ENCODE results near the gene DDI1. TPM values are rescaled to one million over a fixed set of nuclear protein-coding genes. Genes with fewer than 3 reads are reported as not detected.

Gene DDI1
- total and polyA plus RNA-seq, 11 donors, result not detected

GRCh38 chr11:104005234-104005855 lies 31.1 kb upstream of the DDI1 start:
- no peak overlapping the region for H3K27ac ChIP-seq

GRCh38 chr11:104009744-104010143 lies 26.7 kb upstream of the DDI1 start:
- 41 to 49% (median 44%) methylated on average over 3 of the region's 3 CpGs for WGBS, 4 donors
- DNase-seq (no peak), ATAC-seq (no peak)
- Histone ChIP-seq H3K36me3 (no peaks in the 10 kb centered on the region), H3K27ac (no peak overlapping the region), H3K4me3 (no peak overlapping the region), H3K9me3 (no peaks in the 10 kb centered on the region), H3K27me3 (no peaks in the 10 kb centered on the region), H3K4me1 (peaks cover 0 to 12% (median 0%) of the 10 kb centered on the region in 12 donors)
- intact Hi-C loops (cut with DNase I), result no loop called here
- TF ChIP-seq POLR2A (IDR thresholded peaks at IDR 0.05) (no peak), CTCF (IDR thresholded peaks at IDR 0.05) (no peak)

More at GRCh38 chr11:104005234-104005855, 31.1 kb upstream of the DDI1 start:
- TF ChIP-seq POLR2A (IDR thresholded peaks at IDR 0.05) (no peak), CTCF (IDR thresholded peaks at IDR 0.05) (no peak)
- peaks cover 0 to 8% (median 0%) of the 10 kb centered on the region in 12 donors for H3K4me1 ChIP-seq
- H3K36me3 ChIP-seq, result no peaks in the 10 kb centered on the region
- H3K4me3 ChIP-seq, result no peak overlapping the region
- no peaks in the 10 kb centered on the region for H3K9me3 ChIP-seq
- WGBS, 4 donors, result 49 to 57% (median 54%) methylated on average over 2 of the region's 2 CpGs
- ATAC-seq (no peak), DNase-seq (no peak)
- intact Hi-C loops (cut with DNase I), result no loop called here
- no peaks in the 10 kb centered on the region for H3K27me3 ChIP-seq

GRCh38 chr11:104011044-104011443 lies 25.4 kb upstream of the DDI1 start:
- intact Hi-C loops (cut with DNase I), result no loop called here
- Histone ChIP-seq H3K27me3 (no peaks in the 10 kb centered on the region), H3K27ac (no peak overlapping the region), H3K4me3 (no peak overlapping the region), H3K4me1 (peaks cover 0 to 12% (median 0%) of the 10 kb centered on the region in 12 donors), H3K36me3 (no peaks in the 10 kb centered on the region), H3K9me3 (no peaks in the 10 kb centered on the region)
- TF ChIP-seq POLR2A (IDR thresholded peaks at IDR 0.05) (no peak), CTCF (IDR thresholded peaks at IDR 0.05) (no peak)
- DNase-seq (no peak), ATAC-seq (no peak)
- WGBS, 4 donors, result 78 to 86% (median 85%) methylated on average over 2 of the region's 2 CpGs

- Histone ChIP-seq H3K36me3 (no peaks in the 10 kb centered on the region), H3K4me1 (peaks cover 0 to 1% (median 0%) of the 10 kb centered on the region in 12 donors), H3K27ac (no peak overlapping the region), H3K9me3 (no peaks in the 10 kb centered on the region), H3K4me3 (no peak overlapping the region), H3K27me3 (no peaks in the 10 kb centered on the region)
- intact Hi-C loops (cut with DNase I), result no loop called here
- DNase-seq, result no peak
- ATAC-seq, result no peak
- WGBS, 4 donors, result 54 to 76% (median 74%) methylated on average over 3 of the region's 3 CpGs
- TF ChIP-seq CTCF (IDR thresholded peaks at IDR 0.05) (no peak), POLR2A (IDR thresholded peaks at IDR 0.05) (no peak)
Measured at GRCh38 chr11:104015649-104016415, 20.6 kb upstream of the DDI1 start.

Data from heart left ventricle (tissue), 16 donors.